HEK293 (cell line): ENCODE results near the gene INSL3.

Experiments
- CTCF ChIA-PET: fragments of 350-600 bp; formaldehyde crosslinking; extraction: SDS; loops from one replicate; lab custom pipeline; 2021; ENCODE audit warnings: antibody characterized with exemption; lab: Yijun Ruan, JAX
- POLR2A ChIA-PET: fragments of 300-600 bp; formaldehyde crosslinking; extraction: SDS; loops from one replicate; lab custom pipeline; 2020; ENCODE audit warnings: antibody characterized with exemption, inconsistent platforms; lab: Yijun Ruan, JAX
- H3K27ac ChIP-seq: fragments of 200-500 bp; sonication (Bioruptor generic); 2 replicates; pipeline ENCODE4 v1.5.1; 2014; ENCODE audit warnings: low read depth, low read length, control low read depth, inconsistent platforms; ENCODE audit errors: extremely low read depth
- H3K36me3 ChIP-seq, 2 experiments: fragments of 200-500 bp in 1 of 2; sonication (Bioruptor generic) in 1 of 2; 1 replicate in 1 of 2; 2 replicates in 1 of 2; pipeline ENCODE4 v1.5.1; 2014 to 2017; ENCODE audit warnings: inconsistent platforms in 2 of 2, low read length in 2 of 2; ENCODE audit not compliant: control insufficient read depth in 2 of 2, insufficient read depth in 1 of 2
- H3K4me1 ChIP-seq: fragments of 200-500 bp; sonication (Bioruptor generic); 2 replicates; pipeline ENCODE4 v1.5.1; 2014; ENCODE audit warnings: mild to moderate bottlenecking, low read length, inconsistent platforms; ENCODE audit not compliant: control insufficient read depth, insufficient read depth
- H3K4me3 ChIP-seq: 2 replicates; pipeline ENCODE4 v1.5.1; 2011; ENCODE audit warnings: low read depth, mild to moderate bottlenecking, control low read depth, low read length, moderate library complexity
- H3K9me3 ChIP-seq: fragments of 200-500 bp; sonication (Bioruptor generic); 2 replicates; pipeline ENCODE4 v1.5.1; 2014; ENCODE audit warnings: low read depth, low read length, inconsistent platforms; ENCODE audit not compliant: control insufficient read depth, insufficient read depth
- EGR2 ChIP-seq: fragments of 450-650 bp; formaldehyde crosslinking; IDR thresholded peaks from 2 replicates; pipeline ENCODE4 v1.5.1; 2016; ENCODE audit warnings: low read depth, missing biosample characterization, missing genetic modification characterization
- GLI4 ChIP-seq: fragments of 450-650 bp; formaldehyde crosslinking; IDR thresholded peaks from 2 replicates; pipeline ENCODE4 v1.5.1; 2016; ENCODE audit warnings: missing biosample characterization, missing genetic modification characterization
- HOXA7 ChIP-seq: sonication (generic); formaldehyde crosslinking; IDR thresholded peaks from 2 replicates; pipeline ENCODE4 v1.8.1; 2022; ENCODE audit warnings: missing genetic modification reagents, borderline replicate concordance
- MZF1 ChIP-seq: fragments of 450-650 bp; formaldehyde crosslinking; IDR thresholded peaks from 2 replicates; pipeline ENCODE4 v1.5.1; 2017; ENCODE audit warnings: missing biosample characterization, missing genetic modification characterization, borderline replicate concordance
- ZFHX2 ChIP-seq: fragments of 450-650 bp; formaldehyde crosslinking; conservative IDR thresholded peaks from 2 replicates; pipeline ENCODE4 v1.5.1; 2016; ENCODE audit warnings: missing biosample characterization, missing genetic modification characterization
- ZNF114 ChIP-seq: fragments of 450-650 bp; formaldehyde crosslinking; IDR thresholded peaks from 2 replicates; pipeline ENCODE4 v1.5.0; 2017; ENCODE audit warnings: missing biosample characterization, missing genetic modification characterization
- ZNF121 ChIP-seq: fragments of 450-650 bp; formaldehyde crosslinking; IDR thresholded peaks from 2 replicates; pipeline ENCODE4 v1.5.1; 2016; ENCODE audit warnings: missing biosample characterization, missing genetic modification characterization
- ZNF133 ChIP-seq: fragments of 450-650 bp; formaldehyde crosslinking; IDR thresholded peaks from 2 replicates; pipeline ENCODE4 v1.5.1; 2016; ENCODE audit warnings: missing biosample characterization, missing genetic modification characterization
- ZNF184 ChIP-seq: fragments of 450-650 bp; IDR thresholded peaks from 2 replicates; pipeline ENCODE4 v1.5.1; 2018; ENCODE audit warnings: missing biosample characterization, mild to moderate bottlenecking, missing genetic modification characterization
- ZNF266 ChIP-seq: fragments of 450-650 bp; formaldehyde crosslinking; IDR thresholded peaks from 2 replicates; pipeline ENCODE4 v1.5.1; 2016; ENCODE audit warnings: missing biosample characterization, missing genetic modification characterization, low read depth
- ZNF335 ChIP-seq: fragments of 450-650 bp; formaldehyde crosslinking; conservative IDR thresholded peaks from 2 replicates; pipeline ENCODE4 v1.5.1; 2016; ENCODE audit warnings: missing biosample characterization, missing genetic modification characterization
- ZNF341 ChIP-seq: fragments of 450-650 bp; formaldehyde crosslinking; IDR thresholded peaks from 2 replicates; pipeline ENCODE4; 2016; ENCODE audit warnings: low read depth, missing biosample characterization, missing genetic modification characterization
- ZNF391 ChIP-seq: fragments of 450-650 bp; formaldehyde crosslinking; IDR thresholded peaks from 2 replicates; pipeline ENCODE4 v1.5.1; 2016; ENCODE audit warnings: low read depth, missing biosample characterization, missing genetic modification characterization, borderline replicate concordance
- ZNF423 ChIP-seq: fragments of 450-650 bp; formaldehyde crosslinking; IDR thresholded peaks from 2 replicates; pipeline ENCODE4 v1.5.1; 2016; ENCODE audit warnings: missing biosample characterization, missing genetic modification characterization
- ZNF426 ChIP-seq: fragments of 450-650 bp; formaldehyde crosslinking; IDR thresholded peaks from 2 replicates; pipeline ENCODE4 v1.5.1; 2017; ENCODE audit warnings: missing biosample characterization, missing genetic modification characterization, mild to moderate bottlenecking, inconsistent platforms, moderate library complexity
- ZNF48 ChIP-seq: fragments of 450-650 bp; formaldehyde crosslinking; IDR thresholded peaks from 2 replicates; pipeline ENCODE4 v1.5.1; 2016; ENCODE audit warnings: missing biosample characterization, missing genetic modification characterization
- ZNF530 ChIP-seq: fragments of 450-650 bp; formaldehyde crosslinking; IDR thresholded peaks from 2 replicates; pipeline ENCODE4 v1.5.1; 2016; ENCODE audit warnings: low read depth, missing biosample characterization, missing genetic modification characterization
- ZNF544 ChIP-seq: fragments of 450-650 bp; formaldehyde crosslinking; IDR thresholded peaks from 2 replicates; pipeline ENCODE4 v1.5.0; 2017; ENCODE audit warnings: missing biosample characterization, missing genetic modification characterization
- ZNF707 ChIP-seq: fragments of 450-650 bp; formaldehyde crosslinking; IDR thresholded peaks from 2 replicates; pipeline ENCODE4 v1.5.1; 2016; ENCODE audit warnings: missing biosample characterization, missing genetic modification characterization
- ZNF776 ChIP-seq: fragments of 450-650 bp; formaldehyde crosslinking; IDR thresholded peaks from 2 replicates; pipeline ENCODE4 v1.5.0; 2017; ENCODE audit warnings: missing biosample characterization, missing genetic modification characterization, borderline replicate concordance
- TF ChIP-seq, protein P1 (sequence below): fragments of 450-650 bp; formaldehyde crosslinking; IDR thresholded peaks from 2 replicates; pipeline ENCODE4 v1.5.1; 2016; ENCODE audit warnings: missing biosample characterization, missing genetic modification characterization
- TF ChIP-seq, protein P2 (sequence below): fragments of 450-650 bp; formaldehyde crosslinking; conservative IDR thresholded peaks from 2 replicates; pipeline ENCODE4 v1.5.1; 2016; ENCODE audit warnings: low read depth, missing biosample characterization, missing genetic modification characterization
- TF ChIP-seq, protein P3 (sequence below): fragments of 450-650 bp; formaldehyde crosslinking; IDR thresholded peaks from 2 replicates; pipeline ENCODE4 v1.5.1; 2016; ENCODE audit warnings: missing biosample characterization, missing genetic modification characterization, low read depth
- TF ChIP-seq, protein P4 (sequence below): fragments of 450-650 bp; formaldehyde crosslinking; IDR thresholded peaks from 2 replicates; pipeline ENCODE4 v1.5.1; 2016; ENCODE audit warnings: missing biosample characterization, missing genetic modification characterization
- TF ChIP-seq, protein P5 (sequence below): IDR thresholded peaks from 2 replicates; pipeline ENCODE4 v1.6.1; 2011; ENCODE audit warnings: mild to moderate bottlenecking, low read depth, low read length, borderline replicate concordance

INSL3 gene

DNA sequence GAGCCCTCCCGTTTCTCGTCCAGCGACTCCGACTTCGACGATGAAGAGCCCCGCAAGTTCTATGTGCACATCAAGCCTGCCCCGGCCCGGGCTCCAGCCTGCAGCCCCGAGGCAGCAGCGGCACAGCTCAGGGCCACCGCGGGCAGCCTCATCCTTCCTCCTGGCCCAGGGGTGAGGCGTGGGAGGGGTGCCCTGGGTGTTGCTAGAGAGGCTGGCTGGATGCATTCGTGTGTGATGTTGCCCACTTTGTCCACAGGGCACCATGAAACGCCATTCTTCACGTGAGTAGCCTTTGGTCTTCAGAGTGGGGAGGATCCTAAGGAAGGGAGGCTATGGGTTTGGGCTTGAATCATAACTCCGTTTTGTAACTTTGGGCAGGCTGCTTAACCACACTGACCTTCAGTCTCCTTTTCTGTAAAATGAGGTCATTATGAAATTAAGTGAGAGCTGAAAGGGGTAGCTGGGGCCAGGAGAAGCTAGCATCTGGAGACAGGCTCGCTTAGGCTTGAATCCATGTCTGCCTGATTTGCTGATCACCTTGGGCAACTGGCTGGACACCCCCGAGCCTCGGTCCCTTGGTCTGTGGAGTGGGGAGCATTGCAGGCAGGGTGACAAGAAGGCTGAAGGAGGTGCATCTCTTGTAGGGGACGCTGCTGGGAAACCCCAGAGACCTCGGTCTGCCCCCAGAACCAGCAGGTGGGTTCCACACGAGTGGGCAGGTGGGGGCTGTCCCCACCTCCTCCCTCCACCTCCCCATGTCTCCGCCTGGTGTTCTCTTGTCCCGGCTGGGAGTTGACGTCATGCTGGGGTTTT, 45.1 kb downstream of the INSL3 start:
- CTCF ChIA-PET: interaction anchor here (0.6 to 3.2 kb wide), 14 partner anchors 9 to 1292 kb away, joined by 3 to 16 read pairs (median 4); no protein-coding TSS in a partner anchor
- no peaks in the 10 kb centered on the region for H3K36me3 ChIP-seq
- H3K4me3 ChIP-seq: no peak overlapping the region
- no peak overlapping the region for H3K27ac ChIP-seq
- H3K9me3 ChIP-seq: no peaks in the 10 kb centered on the region
- POLR2A ChIA-PET: no interaction called here
- H3K4me1 ChIP-seq: no peaks in the 10 kb centered on the region
- TF ChIP-seq ZNF48 (tag by site-specific recombination) (no peak), EGR2 (peak; percentile 72), MZF1 (no peak), ZNF121 (tag by site-specific recombination) (no peak), ZNF335 (tag by site-specific recombination) (0 out of 2 replicates have a peak, but pooled peaks have one; percentile 15), ZFHX2 (tag by site-specific recombination) (peak; percentile 62), ZNF423 (tag by site-specific recombination) (no peak), ZNF707 (tag by site-specific recombination) (no peak), ZNF544 (tag by site-specific recombination) (no peak), ZNF426 (tag by site-specific recombination) (no peak), ZNF266 (tag by site-specific recombination) (no peak), HOXA7 (CRISPR knock-in tag) (no peak), GLI4 (no peak), ZNF184 (no peak), ZNF341 (tag by site-specific recombination) (peak; percentile 37; the same call in 1 of the 2 replicates), ZNF114 (tag by site-specific recombination) (no peak), ZNF391 (tag by site-specific recombination) (no peak), ZNF776 (tag by site-specific recombination) (no peak), ZNF530 (tag by site-specific recombination) (no peak), ZNF133 (no peak)
- TF ChIP-seq, protein P1, sequence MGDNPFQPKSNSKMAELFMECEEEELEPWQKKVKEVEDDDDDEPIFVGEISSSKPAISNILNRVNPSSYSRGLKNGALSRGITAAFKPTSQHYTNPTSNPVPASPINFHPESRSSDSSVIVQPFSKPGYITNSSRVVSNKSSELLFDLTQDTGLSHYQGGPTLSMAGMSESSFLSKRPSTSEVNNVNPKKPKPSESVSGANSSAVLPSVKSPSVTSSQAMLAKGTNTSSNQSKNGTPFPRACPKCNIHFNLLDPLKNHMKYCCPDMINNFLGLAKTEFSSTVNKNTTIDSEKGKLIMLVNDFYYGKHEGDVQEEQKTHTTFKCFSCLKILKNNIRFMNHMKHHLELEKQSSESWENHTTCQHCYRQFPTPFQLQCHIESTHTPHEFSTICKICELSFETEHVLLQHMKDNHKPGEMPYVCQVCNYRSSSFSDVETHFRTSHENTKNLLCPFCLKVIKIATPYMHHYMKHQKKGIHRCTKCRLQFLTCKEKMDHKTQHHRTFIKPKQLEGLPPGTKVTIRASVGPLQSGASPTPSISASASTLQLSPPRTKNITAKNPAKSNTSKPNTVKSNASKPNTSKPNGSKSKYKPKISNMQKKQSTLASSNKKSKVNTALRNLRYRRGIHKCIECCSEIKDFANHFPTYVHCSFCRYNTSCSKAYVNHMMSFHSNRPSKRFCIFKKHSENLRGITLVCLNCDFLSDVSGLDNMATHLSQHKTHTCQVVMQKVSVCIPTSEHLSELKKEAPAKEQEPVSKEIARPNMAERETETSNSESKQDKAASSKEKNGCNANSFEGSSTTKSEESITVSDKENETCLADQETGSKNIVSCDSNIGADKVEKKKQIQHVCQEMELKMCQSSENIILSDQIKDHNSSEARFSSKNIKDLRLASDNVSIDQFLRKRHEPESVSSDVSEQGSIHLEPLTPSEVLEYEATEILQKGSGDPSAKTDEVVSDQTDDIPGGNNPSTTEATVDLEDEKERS (tag by site-specific recombination): no peak
- TF ChIP-seq, protein P2, sequence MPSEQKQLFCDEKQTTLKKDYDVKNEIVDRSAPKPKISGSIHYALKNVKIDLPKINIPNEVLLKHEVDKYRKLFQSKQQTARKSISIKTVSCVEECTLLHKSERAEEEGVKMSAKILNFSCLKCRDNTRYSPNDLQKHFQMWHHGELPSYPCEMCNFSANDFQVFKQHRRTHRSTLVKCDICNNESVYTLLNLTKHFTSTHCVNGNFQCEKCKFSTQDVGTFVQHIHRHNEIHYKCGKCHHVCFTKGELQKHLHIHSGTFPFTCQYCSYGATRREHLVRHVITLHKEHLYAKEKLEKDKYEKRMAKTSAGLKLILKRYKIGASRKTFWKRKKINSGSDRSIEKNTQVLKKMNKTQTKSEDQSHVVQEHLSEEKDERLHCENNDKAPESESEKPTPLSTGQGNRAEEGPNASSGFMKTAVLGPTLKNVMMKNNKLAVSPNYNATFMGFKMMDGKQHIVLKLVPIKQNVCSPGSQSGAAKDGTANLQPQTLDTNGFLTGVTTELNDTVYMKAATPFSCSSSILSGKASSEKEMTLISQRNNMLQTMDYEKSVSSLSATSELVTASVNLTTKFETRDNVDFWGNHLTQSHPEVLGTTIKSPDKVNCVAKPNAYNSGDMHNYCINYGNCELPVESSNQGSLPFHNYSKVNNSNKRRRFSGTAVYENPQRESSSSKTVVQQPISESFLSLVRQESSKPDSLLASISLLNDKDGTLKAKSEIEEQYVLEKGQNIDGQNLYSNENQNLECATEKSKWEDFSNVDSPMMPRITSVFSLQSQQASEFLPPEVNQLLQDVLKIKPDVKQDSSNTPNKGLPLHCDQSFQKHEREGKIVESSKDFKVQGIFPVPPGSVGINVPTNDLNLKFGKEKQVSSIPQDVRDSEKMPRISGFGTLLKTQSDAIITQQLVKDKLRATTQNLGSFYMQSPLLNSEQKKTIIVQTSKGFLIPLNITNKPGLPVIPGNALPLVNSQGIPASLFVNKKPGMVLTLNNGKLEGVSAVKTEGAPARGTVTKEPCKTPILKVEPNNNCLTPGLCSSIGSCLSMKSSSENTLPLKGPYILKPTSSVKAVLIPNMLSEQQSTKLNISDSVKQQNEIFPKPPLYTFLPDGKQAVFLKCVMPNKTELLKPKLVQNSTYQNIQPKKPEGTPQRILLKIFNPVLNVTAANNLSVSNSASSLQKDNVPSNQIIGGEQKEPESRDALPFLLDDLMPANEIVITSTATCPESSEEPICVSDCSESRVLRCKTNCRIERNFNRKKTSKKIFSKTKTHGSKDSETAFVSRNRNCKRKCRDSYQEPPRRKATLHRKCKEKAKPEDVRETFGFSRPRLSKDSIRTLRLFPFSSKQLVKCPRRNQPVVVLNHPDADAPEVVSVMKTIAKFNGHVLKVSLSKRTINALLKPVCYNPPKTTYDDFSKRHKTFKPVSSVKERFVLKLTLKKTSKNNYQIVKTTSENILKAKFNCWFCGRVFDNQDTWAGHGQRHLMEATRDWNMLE (tag by site-specific recombination): no peak
- TF ChIP-seq, protein P3, sequence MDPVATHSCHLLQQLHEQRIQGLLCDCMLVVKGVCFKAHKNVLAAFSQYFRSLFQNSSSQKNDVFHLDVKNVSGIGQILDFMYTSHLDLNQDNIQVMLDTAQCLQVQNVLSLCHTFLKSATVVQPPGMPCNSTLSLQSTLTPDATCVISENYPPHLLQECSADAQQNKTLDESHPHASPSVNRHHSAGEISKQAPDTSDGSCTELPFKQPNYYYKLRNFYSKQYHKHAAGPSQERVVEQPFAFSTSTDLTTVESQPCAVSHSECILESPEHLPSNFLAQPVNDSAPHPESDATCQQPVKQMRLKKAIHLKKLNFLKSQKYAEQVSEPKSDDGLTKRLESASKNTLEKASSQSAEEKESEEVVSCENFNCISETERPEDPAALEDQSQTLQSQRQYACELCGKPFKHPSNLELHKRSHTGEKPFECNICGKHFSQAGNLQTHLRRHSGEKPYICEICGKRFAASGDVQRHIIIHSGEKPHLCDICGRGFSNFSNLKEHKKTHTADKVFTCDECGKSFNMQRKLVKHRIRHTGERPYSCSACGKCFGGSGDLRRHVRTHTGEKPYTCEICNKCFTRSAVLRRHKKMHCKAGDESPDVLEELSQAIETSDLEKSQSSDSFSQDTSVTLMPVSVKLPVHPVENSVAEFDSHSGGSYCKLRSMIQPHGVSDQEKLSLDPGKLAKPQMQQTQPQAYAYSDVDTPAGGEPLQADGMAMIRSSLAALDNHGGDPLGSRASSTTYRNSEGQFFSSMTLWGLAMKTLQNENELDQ: no peak
- TF ChIP-seq, protein P4, sequence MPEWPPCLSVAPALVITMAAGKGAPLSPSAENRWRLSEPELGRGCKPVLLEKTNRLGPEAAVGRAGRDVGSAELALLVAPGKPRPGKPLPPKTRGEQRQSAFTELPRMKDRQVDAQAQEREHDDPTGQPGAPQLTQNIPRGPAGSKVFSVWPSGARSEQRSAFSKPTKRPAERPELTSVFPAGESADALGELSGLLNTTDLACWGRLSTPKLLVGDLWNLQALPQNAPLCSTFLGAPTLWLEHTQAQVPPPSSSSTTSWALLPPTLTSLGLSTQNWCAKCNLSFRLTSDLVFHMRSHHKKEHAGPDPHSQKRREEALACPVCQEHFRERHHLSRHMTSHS (tag by site-specific recombination): no peak
- TF ChIP-seq, protein P5, sequence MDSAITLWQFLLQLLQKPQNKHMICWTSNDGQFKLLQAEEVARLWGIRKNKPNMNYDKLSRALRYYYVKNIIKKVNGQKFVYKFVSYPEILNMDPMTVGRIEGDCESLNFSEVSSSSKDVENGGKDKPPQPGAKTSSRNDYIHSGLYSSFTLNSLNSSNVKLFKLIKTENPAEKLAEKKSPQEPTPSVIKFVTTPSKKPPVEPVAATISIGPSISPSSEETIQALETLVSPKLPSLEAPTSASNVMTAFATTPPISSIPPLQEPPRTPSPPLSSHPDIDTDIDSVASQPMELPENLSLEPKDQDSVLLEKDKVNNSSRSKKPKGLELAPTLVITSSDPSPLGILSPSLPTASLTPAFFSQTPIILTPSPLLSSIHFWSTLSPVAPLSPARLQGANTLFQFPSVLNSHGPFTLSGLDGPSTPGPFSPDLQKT: no peak
